Measurements from ENCODE around the gene TTLL3. TPM values are rescaled to one million over a fixed set of nuclear protein-coding genes. Genes with fewer than 3 reads are reported as not detected.
"Not testable (repeated sequence)": the region's sequence is repeated elsewhere in the genome, so short reads cannot be mapped to it uniquely, and the experiment has no call there.

TTLL3 gene
- 10 to 100 TPM; 51.1 to 55.3 TPM for total RNA-seq

GRCh38 chr3:9809615-9810432, at the start of gene TTLL3:
Gene TTLL3 (plus strand): TSS chr3:9810262. CDS start chr3:9810662, 400 bp downstream.
- POLR2A ChIA-PET = no interaction called here
- H3K4me3 Mint-ChIP-seq = peak within 1 kb of the TSS; percentile 83
- peaks cover 42% of the 10 kb centered on the region for H3K36me3 Mint-ChIP-seq (ENCODE audit: low read depth)
- DNase-seq = peak; percentile 46
- no peaks in the 10 kb centered on the region for H3K9me3 Mint-ChIP-seq
- no peaks in the 10 kb centered on the region for H3K27me3 Mint-ChIP-seq
- H3K4me1 Mint-ChIP-seq = peaks cover 47% of the 10 kb centered on the region
- H3K27ac Mint-ChIP-seq = peak within 1 kb of the TSS; percentile 93
- CTCF ChIA-PET = interaction anchor here (1.0 kb wide), 1 partner anchor 94 kb away, joined by 3 read pairs; no protein-coding TSS in a partner anchor

- no peak overlapping the region for H3K27ac Mint-ChIP-seq
- POLR2A ChIA-PET = no interaction called here
- H3K4me3 Mint-ChIP-seq = no peak overlapping the region
- CTCF ChIA-PET = interaction anchor here (0.8 to 1.4 kb wide), 2 partner anchors 16 to 19 kb away, joined by 3 to 5 read pairs; no protein-coding TSS in a partner anchor
- H3K9me3 Mint-ChIP-seq = no peaks in the 10 kb centered on the region
- H3K27me3 Mint-ChIP-seq = no peaks in the 10 kb centered on the region
- H3K4me1 Mint-ChIP-seq = no peaks in the 10 kb centered on the region
- peaks cover 39% of the 10 kb centered on the region for H3K36me3 Mint-ChIP-seq (ENCODE audit: low read depth)
- no peak for DNase-seq
Observed at GRCh38 chr3:9760779-9761505, 49.1 kb upstream of the TTLL3 start.

- CTCF ChIA-PET = interaction anchor here (0.6 kb wide), 1 partner anchor 19 kb away, joined by 3 read pairs; no protein-coding TSS in a partner anchor
- Mint-ChIP-seq H3K36me3 (ENCODE audit: low read depth) (peaks cover 32% of the 10 kb centered on the region), H3K4me3 (no peak overlapping the region), H3K9me3 (no peaks in the 10 kb centered on the region), H3K4me1 (peaks cover 2% of the 10 kb centered on the region), H3K27me3 (no peaks in the 10 kb centered on the region), H3K27ac (no peak overlapping the region)
- DNase-seq = no peak
- POLR2A ChIA-PET = no interaction called here
Observed at GRCh38 chr3:9761919-9762318, 48.1 kb upstream of the TTLL3 start.

GRCh38 chr3:9762871-9763270, 47.2 kb upstream of the TTLL3 start:
- Mint-ChIP-seq H3K27ac (no peak overlapping the region), H3K9me3 (no peaks in the 10 kb centered on the region), H3K4me1 (peaks cover 11% of the 10 kb centered on the region), H3K36me3 (ENCODE audit: low read depth) (peaks cover 27% of the 10 kb centered on the region), H3K27me3 (no peaks in the 10 kb centered on the region), H3K4me3 (no peak overlapping the region)
- POLR2A ChIA-PET = no interaction called here
- DNase-seq = no peak
- CTCF ChIA-PET = interaction anchor here (1.2 to 1.3 kb wide), 4 partner anchors 9 to 12 kb away, joined by 3 to 5 read pairs (median 4); partner anchors contain the start of gene OGG1

GRCh38 chr3:9765865-9766264, 44.2 kb upstream of the TTLL3 start:
- H3K36me3 Mint-ChIP-seq (ENCODE audit: low read depth) = peaks cover 9% of the 10 kb centered on the region
- ChIA-PET POLR2A (no interaction called here), CTCF (interaction anchor here (1.1 kb wide), 1 partner anchor 14 kb away, joined by 5 read pairs; no protein-coding TSS in a partner anchor)
- no peaks in the 10 kb centered on the region for H3K9me3 Mint-ChIP-seq
- no peak overlapping the region for H3K4me3 Mint-ChIP-seq
- H3K4me1 Mint-ChIP-seq = peaks cover 36% of the 10 kb centered on the region
- DNase-seq = no peak
- no peak overlapping the region for H3K27ac Mint-ChIP-seq
- H3K27me3 Mint-ChIP-seq = no peaks in the 10 kb centered on the region

GRCh38 chr3:9767418-9767817, 42.6 kb upstream of the TTLL3 start:
- Mint-ChIP-seq H3K9me3 (no peaks in the 10 kb centered on the region), H3K4me3 (no peak overlapping the region), H3K27me3 (no peaks in the 10 kb centered on the region), H3K27ac (peak overlapping the region; percentile 6), H3K36me3 (ENCODE audit: low read depth) (peaks cover 5% of the 10 kb centered on the region), H3K4me1 (peaks cover 40% of the 10 kb centered on the region)
- ChIA-PET POLR2A (no interaction called here), CTCF (interaction anchor here (0.8 to 1.4 kb wide), 2 partner anchors 13 to 16 kb away, joined by 3 to 5 read pairs; no protein-coding TSS in a partner anchor)
- DNase-seq = no peak

GRCh38 chr3:9768141-9768775, 41.8 kb upstream of the TTLL3 start:
- Mint-ChIP-seq H3K36me3 (ENCODE audit: low read depth) (peaks cover 5% of the 10 kb centered on the region), H3K27ac (no peak overlapping the region), H3K4me3 (no peak overlapping the region), H3K27me3 (no peaks in the 10 kb centered on the region), H3K4me1 (peaks cover 40% of the 10 kb centered on the region), H3K9me3 (no peaks in the 10 kb centered on the region)
- ChIA-PET CTCF (interaction anchor here (0.8 to 1.1 kb wide), 2 partner anchors 9 to 14 kb away, joined by 3 to 5 read pairs; no protein-coding TSS in a partner anchor), POLR2A (no interaction called here)
- DNase-seq = no peak

- peaks cover 5% of the 10 kb centered on the region for H3K36me3 Mint-ChIP-seq (ENCODE audit: low read depth)
- ChIA-PET POLR2A (no interaction called here), CTCF (interaction anchor here (0.9 to 1.4 kb wide), 3 partner anchors 13 to 24 kb away, joined by 4 to 5 read pairs (median 4); partner anchors contain the start of gene ARPC4)
- H3K27me3 Mint-ChIP-seq = no peaks in the 10 kb centered on the region
- no peak for DNase-seq
- peak overlapping the region; percentile 76 for H3K4me3 Mint-ChIP-seq
- no peaks in the 10 kb centered on the region for H3K9me3 Mint-ChIP-seq
- H3K27ac Mint-ChIP-seq = peak overlapping the region; percentile 72
- H3K4me1 Mint-ChIP-seq = peaks cover 41% of the 10 kb centered on the region
Observed at GRCh38 chr3:9769012-9769411, 41.0 kb upstream of the TTLL3 start.

- peak within 1 kb of the TSS; percentile 76 for H3K4me3 Mint-ChIP-seq
- H3K36me3 Mint-ChIP-seq (ENCODE audit: low read depth) = peaks cover 5% of the 10 kb centered on the region
- H3K9me3 Mint-ChIP-seq = no peaks in the 10 kb centered on the region
- peak within 1 kb of the TSS; percentile 76 for H3K27ac Mint-ChIP-seq
- ChIA-PET CTCF (interaction anchor here (0.6 to 1.4 kb wide), 5 partner anchors 14 to 240 kb away, joined by 3 to 5 read pairs (median 4); partner anchors contain the start of gene ARPC4), POLR2A (no interaction called here)
- peaks cover 41% of the 10 kb centered on the region for H3K4me1 Mint-ChIP-seq
- no peaks in the 10 kb centered on the region for H3K27me3 Mint-ChIP-seq
- peak; percentile 72 for DNase-seq
Observed at GRCh38 chr3:9769426-9770275, 40.4 kb upstream of the TTLL3 start, which contains the start of gene CAMK1. Gene CAMK1 (minus strand): TSS chr3:9769947. CDS start chr3:9767749, 2,198 bp downstream.

- Mint-ChIP-seq H3K36me3 (ENCODE audit: low read depth) (peaks cover 5% of the 10 kb centered on the region), H3K4me3 (peak overlapping the region; percentile 63), H3K9me3 (no peaks in the 10 kb centered on the region), H3K4me1 (peaks cover 41% of the 10 kb centered on the region), H3K27ac (peak overlapping the region; percentile 76), H3K27me3 (no peaks in the 10 kb centered on the region)
- ChIA-PET CTCF (interaction anchor here (1.0 to 1.4 kb wide), 2 partner anchors 14 to 37 kb away, joined by 3 to 4 read pairs; no protein-coding TSS in a partner anchor), POLR2A (no interaction called here)
- no peak for DNase-seq
Observed at GRCh38 chr3:9770276-9770812, 39.7 kb upstream of the TTLL3 start.

- POLR2A ChIA-PET; DNase-seq; H3K9me3 Mint-ChIP-seq; H3K27ac Mint-ChIP-seq; H3K27me3 Mint-ChIP-seq; H3K36me3 Mint-ChIP-seq (ENCODE audit: low read depth): not testable (repeated sequence)
- H3K4me1 Mint-ChIP-seq = peaks cover 41% of the 10 kb centered on the region
- CTCF ChIA-PET = interaction anchor here (1.3 kb wide), 1 partner anchor 22 kb away, joined by 4 read pairs; the partner anchor contains the start of genes ARPC4 and TADA3
- H3K4me3 Mint-ChIP-seq = peak overlapping the region; percentile 50
Observed at GRCh38 chr3:9771007-9771406, 39.1 kb upstream of the TTLL3 start.

Measured in activated CD4-positive, alpha-beta T cell treated with anti-CD3 and anti-CD28 coated beads, Interleukin-2, amount 10 ng/mL, durations not matched to agents 7 days and 5 days (primary cell).